Measurements from ENCODE around the gene ZNF888.
"Not testable (repeated sequence)": the region's sequence is repeated elsewhere in the genome, so short reads cannot be mapped to it uniquely, and the experiment has no call there.

ZNF888 gene

DNA sequence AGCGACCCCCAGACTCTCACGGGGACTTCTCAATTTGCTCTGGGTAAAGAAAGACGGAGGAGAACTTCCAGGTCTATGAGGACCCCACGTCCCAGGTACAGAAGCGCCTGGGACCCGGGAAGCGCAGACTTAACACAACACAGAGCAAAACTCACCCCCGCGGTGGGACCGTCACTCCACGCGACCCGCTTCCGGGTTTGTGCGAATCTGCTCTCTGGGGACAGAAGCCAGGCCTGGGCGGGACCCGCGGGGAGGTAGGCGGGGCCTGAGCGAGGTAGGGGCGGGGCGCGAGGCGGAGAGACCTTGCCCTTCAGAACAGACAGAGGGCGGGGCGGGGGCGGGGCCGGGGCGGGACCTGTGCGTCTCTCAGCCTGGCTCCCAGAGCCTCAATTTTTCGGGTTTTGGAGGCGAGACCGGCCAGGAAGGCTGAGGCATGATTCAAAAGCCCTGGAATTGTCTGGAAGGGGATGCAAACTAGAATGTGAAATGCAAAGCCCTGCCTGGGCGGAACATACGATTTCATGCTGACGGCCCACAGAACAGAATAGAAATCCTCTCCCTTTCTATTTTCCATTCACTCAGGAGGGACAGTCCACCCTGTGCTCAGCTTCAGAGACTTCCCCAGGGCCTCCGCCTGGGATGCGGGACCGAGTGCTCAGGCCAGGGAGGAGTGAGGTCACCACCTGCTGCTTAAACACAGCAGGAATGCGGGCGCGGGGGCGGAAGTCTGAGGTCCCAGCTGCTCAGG, 19.3 kb upstream of the ZNF888 start:
- H3K4me3 ChIP-seq (ENCODE audit: low read length): peak overlapping the region; percentile 87
- DNase-seq (ENCODE audit: low read depth, low spot score): peak; percentile 76

DNA sequence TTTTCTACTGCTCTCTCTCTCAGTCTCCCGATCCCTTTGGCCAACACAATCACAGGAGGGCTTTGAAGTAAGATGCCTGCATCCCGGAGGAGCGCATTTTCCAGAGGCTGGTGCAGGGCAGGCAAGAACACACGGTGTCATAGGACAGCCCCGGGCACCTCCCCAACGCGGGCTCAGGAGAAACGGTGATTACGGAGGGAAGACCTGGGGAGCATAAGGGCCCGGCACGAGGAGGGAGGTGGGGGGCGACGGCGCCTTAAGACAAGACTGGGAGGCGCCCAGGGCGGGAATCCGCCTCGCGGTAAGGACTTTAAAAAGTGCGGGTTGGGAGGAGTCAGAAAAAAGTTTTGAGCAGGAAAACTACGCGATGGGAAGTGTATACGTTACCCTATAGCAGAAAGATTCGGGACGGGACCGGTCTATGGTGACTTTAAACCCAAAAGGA, 18.7 kb upstream of the ZNF888 start:
- H3K4me3 ChIP-seq (ENCODE audit: low read length): peak overlapping the region; percentile 87
- peak; percentile 10 for DNase-seq (ENCODE audit: low read depth, low spot score)

DNA sequence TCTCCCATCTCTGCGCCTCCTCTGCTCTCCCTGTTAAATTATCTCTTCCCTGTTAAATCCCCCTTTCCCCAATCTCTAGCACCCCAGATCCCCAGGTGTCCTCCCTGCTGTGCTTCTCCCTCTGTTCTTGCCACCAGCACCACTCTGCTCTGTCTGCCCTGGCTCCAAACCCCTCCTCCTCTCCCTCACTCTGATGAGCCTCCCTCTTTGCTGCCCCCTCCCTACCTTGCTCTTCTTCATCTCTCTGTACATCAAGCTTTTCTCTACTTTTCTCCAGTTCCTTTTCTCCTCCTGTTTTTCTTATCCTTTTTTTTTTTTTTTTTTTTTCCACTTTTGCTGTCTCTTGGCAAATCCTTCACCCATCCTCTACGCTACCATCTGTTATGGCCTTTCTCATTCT, 18.3 kb upstream of the ZNF888 start:
- not testable (repeated sequence) for DNase-seq (ENCODE audit: low read depth, low spot score)
- peak overlapping the region; percentile 87 for H3K4me3 ChIP-seq (ENCODE audit: low read length)

DNA sequence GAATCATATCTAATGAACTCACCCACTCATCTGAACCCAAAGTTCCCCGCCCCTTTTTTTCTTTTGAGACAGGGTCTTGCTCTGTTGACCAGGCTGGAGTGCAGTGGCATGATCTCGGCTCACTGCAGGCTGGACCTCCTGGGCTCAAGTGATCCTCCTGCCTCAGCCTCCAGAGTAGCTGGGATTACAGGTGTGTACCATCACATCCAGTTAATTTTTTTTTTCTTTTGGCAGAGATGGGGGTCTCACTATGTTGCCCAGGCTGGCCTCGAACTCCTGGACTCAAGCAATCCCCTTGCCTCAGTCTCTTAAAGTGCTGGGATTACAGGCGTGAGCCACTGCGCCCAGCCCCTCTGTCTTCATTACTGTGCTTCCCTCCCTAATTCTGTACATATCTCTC, 17.7 kb upstream of the ZNF888 start:
- H3K4me3 ChIP-seq (ENCODE audit: low read length); DNase-seq (ENCODE audit: low read depth, low spot score): not testable (repeated sequence)

DNA sequence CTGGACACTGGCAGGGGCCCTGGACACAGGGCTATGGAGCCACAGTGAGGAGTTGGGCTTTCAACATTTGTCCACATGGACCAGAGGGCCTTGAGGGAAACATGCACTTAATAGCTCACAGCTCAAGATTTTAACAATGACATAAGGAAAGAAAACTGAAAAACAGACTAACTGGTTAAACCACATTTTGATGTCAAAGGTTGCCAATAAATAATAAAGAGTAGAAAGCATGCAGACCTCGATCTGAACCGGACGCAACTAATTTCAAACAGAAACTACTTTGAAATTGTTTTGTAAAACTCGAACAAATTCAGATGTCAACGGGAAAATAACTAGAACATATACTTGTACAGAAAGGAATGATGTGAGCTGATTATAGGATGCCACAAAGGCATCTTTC, 15.5 kb upstream of the ZNF888 start:
- no peak for DNase-seq (ENCODE audit: low read depth, low spot score)
- H3K4me3 ChIP-seq (ENCODE audit: low read length): no peak overlapping the region

DNA sequence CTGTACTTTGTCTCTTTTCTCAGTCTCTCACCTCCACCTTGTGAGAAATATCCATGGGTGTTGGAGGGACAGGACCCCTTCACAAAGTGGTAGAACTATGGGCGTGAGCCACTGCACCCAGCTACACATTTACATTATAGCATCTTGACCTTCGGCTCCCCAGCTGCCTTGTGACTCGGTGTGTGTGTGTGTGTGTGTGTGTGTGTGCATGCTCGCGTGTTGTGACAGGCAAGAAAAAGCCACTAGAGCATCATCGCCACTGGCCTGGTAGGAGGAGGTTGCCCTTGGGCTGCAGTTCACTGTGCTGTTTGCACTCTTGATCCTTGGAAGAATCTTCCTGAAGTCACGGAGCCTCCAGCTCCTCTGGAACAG, 13.7 kb upstream of the ZNF888 start:
- DNase-seq (ENCODE audit: low read depth, low spot score): no peak

DNA sequence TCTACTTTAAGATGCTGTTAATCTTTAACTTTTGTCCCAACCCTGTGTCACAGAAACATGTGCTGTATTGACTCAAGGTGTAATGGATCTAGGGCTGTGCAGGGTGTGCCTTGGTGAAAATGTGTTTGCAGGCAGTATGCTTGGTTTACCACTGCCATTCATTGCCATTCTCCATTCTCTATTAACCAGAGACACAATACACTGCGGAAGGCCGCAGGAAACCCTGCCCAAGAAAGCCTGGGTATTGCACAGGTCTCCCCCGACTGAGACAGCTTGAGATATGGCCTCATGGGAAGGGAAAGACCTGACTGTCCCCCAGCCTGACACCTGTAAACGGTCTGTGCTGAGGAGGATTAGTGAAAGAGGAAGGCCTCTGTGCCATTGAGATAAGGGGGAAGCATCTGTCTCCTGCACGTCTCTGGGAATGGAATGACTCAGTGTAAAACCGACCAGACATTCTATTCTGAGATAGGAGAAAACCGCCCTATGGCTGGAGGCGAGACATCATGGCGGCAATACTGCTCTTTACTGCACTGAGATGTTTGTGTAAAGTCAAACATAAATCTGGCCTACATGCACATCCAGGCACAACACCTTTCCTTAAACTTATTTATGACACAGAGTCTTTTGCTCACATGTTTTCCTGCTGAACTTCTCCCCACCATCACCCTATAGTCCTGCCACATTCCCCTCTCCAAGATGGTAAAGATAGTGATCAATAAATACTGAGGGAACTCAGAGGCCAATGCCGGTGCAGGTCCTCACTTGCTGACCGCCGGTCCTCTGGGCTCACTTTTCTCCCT, 13.1 kb upstream of the ZNF888 start:
- no peak for DNase-seq (ENCODE audit: low read depth, low spot score)
- no peak overlapping the region for H3K4me3 ChIP-seq (ENCODE audit: low read length)

More for the DNA sequence above, 13.7 kb upstream of the ZNF888 start:
- H3K4me3 ChIP-seq (ENCODE audit: low read length): no peak overlapping the region

DNA sequence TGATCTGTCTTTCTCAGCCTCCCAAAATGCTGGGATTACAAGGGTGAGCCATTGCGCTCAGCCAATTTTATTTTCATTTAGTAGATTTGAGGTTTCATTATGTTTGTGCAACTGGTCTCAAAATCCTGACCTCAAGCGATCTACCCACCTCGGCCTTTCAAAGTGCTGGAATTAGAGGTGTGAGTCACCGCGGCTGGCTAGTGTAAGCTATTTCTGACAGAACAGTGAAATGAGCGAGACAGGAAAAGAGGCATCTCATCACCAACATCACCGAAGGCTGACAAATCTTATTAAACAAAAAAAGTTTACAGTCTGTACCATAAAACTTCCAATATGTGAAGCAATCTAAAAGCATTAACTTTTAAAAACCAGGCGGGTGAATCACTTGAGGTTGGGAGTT, 12.2 kb upstream of the ZNF888 start:
- DNase-seq (ENCODE audit: low read depth, low spot score): no peak
- no peak overlapping the region for H3K4me3 ChIP-seq (ENCODE audit: low read length)

DNA sequence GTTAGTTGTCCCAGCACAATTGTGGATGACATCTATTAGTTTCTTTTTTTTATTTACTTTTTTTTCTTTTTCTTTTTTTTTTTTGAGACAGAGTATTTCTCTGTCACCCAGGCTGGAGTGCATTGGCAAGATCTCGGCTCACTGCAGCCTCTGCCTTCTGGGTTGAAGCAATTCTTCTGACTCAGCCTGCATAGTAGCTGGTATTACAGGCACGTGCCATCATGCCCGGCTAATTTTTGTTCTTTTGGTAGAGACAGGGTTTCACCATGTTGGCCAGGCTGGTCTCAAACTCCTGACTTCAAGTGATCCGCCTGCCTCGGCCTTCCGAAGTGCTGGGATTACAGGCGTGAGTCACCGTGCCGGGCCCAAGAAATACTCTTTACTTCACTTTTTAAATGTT, 1.4 kb upstream of the ZNF888 start:
- not testable (repeated sequence) for DNase-seq (ENCODE audit: low read depth, low spot score); H3K4me3 ChIP-seq (ENCODE audit: low read length)

DNA sequence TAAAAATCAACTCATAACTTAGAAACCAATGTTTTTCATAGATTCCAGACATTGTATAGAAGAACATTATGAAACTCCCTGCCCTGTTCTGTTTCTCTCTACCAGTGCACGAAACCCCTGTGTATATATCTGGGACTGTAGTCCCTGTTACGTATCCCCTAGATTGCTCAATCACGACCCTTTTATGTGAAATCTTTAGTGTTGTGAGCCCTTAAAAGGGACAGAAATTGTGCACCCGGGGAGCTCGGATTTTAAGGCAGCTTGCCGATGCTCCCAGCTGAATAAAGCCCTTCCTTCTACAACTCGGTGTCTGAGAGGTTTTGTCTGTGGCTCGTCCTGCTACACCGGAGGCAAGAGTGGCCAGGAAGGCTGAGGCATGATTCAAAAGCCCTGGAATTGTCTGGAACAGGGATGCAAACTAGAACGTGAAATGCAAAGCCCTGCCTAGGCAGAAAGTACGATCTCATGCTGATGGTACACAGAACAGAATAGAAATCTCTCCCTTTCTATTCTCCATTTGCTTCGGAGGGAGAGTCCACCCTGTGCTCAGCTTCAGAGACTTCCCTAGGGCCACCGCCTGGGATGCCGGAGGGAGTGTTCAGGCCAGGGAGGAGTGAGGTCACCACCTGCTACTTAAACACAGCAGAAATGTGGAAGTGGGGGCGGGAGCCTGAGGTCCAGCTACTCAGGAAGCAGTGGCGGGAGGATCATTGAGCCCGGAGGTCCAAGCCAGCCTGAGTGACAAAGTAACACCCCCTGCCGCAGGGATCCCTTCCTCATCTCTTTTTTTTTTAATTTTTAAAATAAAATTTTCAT, 758 bp upstream of the ZNF888 start:
- no peak for DNase-seq (ENCODE audit: low read depth, low spot score)
- no peak overlapping the region for H3K4me3 ChIP-seq (ENCODE audit: low read length)

DNA sequence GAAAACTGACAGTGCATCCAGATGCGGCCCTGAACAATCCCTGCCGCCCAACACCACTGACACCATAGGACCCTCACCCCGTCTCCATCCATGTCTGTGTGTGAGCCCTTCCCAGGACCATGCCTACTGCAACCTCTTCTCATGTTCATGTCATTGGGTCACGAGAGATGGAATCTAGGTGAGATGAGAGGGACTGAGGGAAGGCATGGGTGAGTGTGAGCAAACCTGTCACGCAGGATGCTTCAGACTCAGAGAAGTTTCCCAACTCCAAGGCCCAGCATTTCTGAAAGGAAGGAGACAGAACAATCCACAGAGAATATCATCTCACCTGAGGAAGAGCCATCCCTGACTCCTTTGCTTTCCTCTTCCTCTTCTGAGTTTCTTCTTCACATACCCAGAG, 5.7 kb downstream of the ZNF888 start:
- no peak overlapping the region for H3K4me3 ChIP-seq (ENCODE audit: low read length)
- no peak for DNase-seq (ENCODE audit: low read depth, low spot score)

DNA sequence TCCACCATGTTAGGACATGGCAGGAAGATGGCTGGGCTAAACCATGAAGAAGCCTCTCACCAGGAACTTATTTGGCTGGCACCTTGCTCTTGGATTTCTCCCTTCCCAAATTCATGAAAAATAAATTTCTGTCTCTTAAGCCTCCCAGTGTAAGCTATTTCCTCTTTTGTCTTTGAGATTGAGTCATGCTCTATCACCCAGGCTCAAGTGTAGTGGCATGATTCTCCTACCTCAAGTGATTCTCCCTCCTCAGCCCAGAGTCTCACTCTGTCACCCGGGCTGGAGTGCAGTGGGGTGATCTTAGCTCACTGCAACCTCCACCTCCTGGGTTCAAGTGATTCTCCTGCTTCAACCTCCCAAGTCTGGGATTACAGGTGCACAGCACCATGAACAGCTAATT, 12.6 kb downstream of the ZNF888 start:
- H3K4me3 ChIP-seq (ENCODE audit: low read length): no peak overlapping the region
- DNase-seq (ENCODE audit: low read depth, low spot score): no peak

DNA sequence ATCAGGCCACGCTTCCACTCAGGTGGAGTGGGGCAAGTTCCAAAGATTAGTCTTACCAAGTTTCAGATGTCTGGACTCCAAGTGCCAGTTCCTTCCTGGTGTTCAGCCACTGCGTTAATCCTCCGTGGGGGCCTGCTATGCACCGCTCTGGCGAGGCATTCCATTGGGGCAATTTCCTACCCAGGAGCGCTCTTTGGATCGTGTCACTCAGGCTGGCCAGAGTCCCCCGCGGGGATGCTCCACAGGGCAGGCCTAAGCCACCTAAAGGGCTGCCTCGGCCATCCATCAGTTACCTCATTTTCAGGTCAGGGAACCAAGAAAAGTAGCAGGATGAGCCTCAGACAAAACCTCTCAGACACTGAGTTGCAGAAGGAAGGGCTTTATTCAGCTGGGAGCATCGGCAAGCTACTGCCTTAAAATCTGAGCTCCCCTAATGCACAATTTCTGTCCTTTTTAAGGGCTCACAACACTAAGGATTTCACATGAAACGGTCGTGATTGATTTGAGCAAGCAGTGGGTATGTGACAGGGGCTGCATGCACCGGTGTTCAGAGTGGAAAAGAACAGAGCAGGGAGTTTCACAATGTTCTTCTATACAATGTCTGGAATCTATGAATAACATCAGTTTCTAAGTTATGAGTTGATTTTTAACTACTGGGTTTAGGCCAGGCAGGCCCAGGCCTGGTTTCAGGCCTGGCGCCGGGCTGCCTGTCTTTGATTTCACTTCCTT, 19.0 kb downstream of the ZNF888 start:
- not testable (repeated sequence) for DNase-seq (ENCODE audit: low read depth, low spot score); H3K4me3 ChIP-seq (ENCODE audit: low read length)

DNA sequence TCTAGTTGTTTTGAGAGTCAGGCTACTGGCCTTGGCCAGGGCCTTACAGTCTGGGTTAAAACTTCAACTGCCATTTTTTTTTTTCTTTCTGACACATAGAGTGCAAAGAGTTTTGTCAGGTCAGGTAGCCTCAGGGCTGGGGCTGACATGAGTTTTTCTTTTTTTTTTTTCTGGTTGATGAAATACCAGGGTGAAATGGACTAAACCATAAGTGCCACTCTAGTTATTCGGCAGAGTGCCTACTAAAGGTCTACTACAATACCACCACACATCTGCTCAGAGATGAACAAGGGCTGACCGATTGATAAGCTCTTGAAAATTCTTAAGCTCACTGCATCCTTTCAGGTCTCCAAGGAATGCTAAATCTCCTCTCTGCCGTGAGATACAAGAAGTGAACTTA, 21.4 kb downstream of the ZNF888 start:
- no peak overlapping the region for H3K4me3 ChIP-seq (ENCODE audit: low read length)
- DNase-seq (ENCODE audit: low read depth, low spot score): no peak

DNA sequence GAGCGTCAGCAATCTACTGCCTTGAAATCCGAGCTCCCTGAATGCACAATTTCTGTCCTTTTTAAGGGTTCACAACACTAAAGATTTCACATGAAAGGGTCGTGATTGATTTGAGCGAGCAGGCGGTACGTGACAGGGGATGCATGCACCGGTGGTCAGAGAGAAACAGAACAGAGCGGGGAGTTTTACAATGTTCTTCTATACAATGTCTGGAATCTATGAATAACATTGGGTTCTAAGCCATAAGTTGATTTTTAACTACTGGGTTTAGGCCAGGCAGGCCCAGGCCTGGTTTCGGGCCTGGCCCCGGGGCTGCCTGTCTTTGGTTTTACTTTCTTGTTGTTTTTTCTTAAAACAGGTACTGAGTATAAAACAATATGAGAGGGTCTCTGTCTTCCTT, 24.6 kb downstream of the ZNF888 start:
- not testable (repeated sequence) for DNase-seq (ENCODE audit: low read depth, low spot score); H3K4me3 ChIP-seq (ENCODE audit: low read length)

DNA sequence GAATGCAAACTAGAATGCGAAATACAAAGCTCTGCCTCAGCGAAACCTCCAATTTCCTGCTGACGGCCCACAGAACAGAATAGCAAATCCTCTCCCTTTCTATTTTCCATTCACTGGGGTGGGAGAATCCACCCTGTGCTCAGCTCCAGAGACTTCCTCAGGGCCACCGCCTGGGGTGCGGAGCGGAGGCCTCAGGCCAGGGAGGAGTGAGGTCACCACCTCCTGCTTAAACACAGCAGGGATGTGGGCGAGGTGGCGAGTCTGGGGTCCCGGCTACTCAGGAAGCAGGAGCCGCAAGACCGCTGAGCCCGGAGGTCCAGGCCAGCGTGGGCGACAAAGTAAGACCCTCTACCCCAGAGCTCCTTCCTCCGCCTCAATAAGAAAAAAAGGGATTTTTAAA, 25.1 kb downstream of the ZNF888 start:
- H3K4me3 ChIP-seq (ENCODE audit: low read length): no peak overlapping the region
- DNase-seq (ENCODE audit: low read depth, low spot score): no peak

DNA sequence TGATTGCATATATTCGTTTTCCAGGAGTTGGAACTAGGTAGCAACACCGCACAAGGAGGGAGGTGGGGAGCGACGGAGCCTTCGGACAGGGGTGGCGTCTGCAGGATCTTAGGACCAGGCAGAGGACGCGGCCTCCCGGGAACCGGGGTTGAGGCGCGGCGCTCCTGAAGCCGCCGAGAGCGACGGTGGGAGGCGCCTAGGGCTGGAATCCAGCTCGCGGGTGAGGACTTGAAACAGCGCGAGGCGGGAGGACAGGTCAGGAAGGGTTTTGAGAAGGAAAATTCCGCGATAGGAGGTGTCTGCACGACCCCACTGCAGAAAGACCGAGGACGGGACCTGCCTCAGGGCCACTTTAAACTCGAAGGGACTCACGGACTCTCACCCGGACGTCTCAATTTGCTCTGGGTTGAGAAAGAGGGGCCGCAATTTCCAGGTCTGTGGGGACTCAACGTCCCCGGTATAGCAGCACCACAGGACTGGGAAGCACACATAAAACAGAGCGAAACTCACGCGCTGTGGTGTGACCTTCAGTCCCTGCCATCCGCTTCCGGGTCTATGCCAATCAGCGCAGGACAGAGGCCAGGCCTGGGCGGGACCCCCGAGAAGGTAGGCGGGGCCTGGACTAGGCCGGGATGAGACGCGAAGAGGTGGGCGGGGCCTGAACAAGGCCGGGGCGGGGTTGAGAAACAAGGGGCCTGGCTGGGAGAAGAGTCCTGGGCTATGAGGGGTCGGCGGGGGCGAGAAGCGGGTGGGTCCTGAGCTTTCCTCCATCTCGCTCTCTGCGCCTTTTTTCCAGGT, 25.9 kb downstream of the ZNF888 start, which contains the start of gene ZNF320:
Gene ZNF320, minus strand, starts transcription at position 498 of the 798 bp plus-strand sequence. CDS start 7,380 bp downstream, outside the sequence.
- H3K4me3 ChIP-seq (ENCODE audit: low read length): peak within 1 kb of the TSS; percentile 71
- peak; percentile 83 for DNase-seq (ENCODE audit: low read depth, low spot score)

DNA sequence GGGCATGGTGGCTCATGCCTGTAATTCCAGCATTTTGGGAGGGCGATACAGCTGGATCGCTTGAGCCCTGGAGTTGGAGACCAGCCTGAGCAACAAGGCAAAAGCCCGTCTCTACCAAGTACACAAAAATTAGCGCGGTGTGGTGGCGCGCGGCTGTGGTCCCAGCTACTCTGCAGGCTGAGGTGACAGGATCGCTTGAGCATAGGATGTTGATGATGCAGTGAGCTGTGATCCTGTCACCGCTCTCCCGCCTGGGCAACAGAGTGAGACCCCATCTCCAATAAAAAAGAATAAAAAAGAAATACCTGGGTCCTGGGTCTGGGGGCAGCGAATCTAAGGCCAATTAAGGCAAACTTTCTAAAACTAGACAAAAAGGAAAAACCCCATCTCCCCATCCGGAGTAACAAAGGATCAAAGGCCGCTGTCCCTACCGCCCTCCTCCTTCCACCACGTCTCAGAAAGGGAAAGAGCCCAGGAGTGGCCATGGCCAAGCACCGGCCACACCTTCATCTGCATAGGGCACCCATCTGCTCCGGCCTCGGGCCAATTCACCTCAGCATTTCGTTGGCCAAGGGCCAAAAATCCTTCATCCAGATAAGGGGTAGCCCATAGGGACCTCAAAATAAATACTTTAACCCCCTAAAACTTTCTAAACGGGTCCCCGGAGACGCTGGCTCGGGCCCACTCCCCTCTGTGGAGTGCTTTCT, 26.6 kb downstream of the ZNF888 start:
- no peak for DNase-seq (ENCODE audit: low read depth, low spot score)
- peak overlapping the region; percentile 71 for H3K4me3 ChIP-seq (ENCODE audit: low read length)

All from Jurkat, Clone E6-1 (cell line).